COLO668 (cell line): ENCODE results near the gene TTC28.
A peak's percentile ranks its signal among the peaks of the same experiment; 100 is the strongest.

ENCODE experiments used
- DNase-seq: peaks from one replicate; lab custom pipeline; 2025; ENCODE audit not compliant: unreplicated experiment; lab: John Stamatoyannopoulos, UW

Gene TTC28

GRCh38 chr22:28034145-28034759, 645.4 kb downstream of the TTC28 start:
- no peak for DNase-seq

- no peak for DNase-seq
Observed at GRCh38 chr22:28032861-28033260, 646.8 kb downstream of the TTC28 start.

- no peak for DNase-seq
Observed at GRCh38 chr22:28031383-28031922, 648.2 kb downstream of the TTC28 start.

- no peak for DNase-seq
Observed at GRCh38 chr22:28030473-28030872, 649.2 kb downstream of the TTC28 start.

- peak; percentile 32 for DNase-seq
Observed at GRCh38 chr22:28029956-28030355, 649.7 kb downstream of the TTC28 start.

- DNase-seq = peak; percentile 94
Observed at GRCh38 chr22:28029201-28029948, 650.3 kb downstream of the TTC28 start.

- DNase-seq = no peak
Observed at GRCh38 chr22:28027453-28028448, 651.9 kb downstream of the TTC28 start.

- no peak for DNase-seq
Observed at GRCh38 chr22:28025866-28026575, 653.6 kb downstream of the TTC28 start.

GRCh38 chr22:28025333-28025732, 654.3 kb downstream of the TTC28 start:
- no peak for DNase-seq

- DNase-seq = no peak
Observed at GRCh38 chr22:28024422-28024888, 655.2 kb downstream of the TTC28 start.

- DNase-seq = no peak
Observed at GRCh38 chr22:28023774-28024173, 655.9 kb downstream of the TTC28 start.

- DNase-seq = no peak
Observed at GRCh38 chr22:28023036-28023435, 656.6 kb downstream of the TTC28 start.

GRCh38 chr22:28021998-28022660, 657.5 kb downstream of the TTC28 start:
- DNase-seq = no peak

GRCh38 chr22:28021116-28021997, 658.3 kb downstream of the TTC28 start:
- no peak for DNase-seq

- peak; percentile 63 for DNase-seq
Observed at GRCh38 chr22:28019881-28020861, 659.5 kb downstream of the TTC28 start.

- DNase-seq = peak; percentile 52
Observed at GRCh38 chr22:28019360-28019759, 660.3 kb downstream of the TTC28 start.

- no peak for DNase-seq
Observed at GRCh38 chr22:28018461-28018927, 661.1 kb downstream of the TTC28 start.

GRCh38 chr22:28017859-28018258, 661.8 kb downstream of the TTC28 start:
- DNase-seq = no peak
